ENCODE results near the gene DCC. TPM values are rescaled to one million over a fixed set of nuclear protein-coding genes. Genes with fewer than 3 reads are reported as not detected.

The DCC gene
- total and polyA plus RNA-seq, 2 of the 8 experiments (the other 6 are each of a cell fraction or from before 2014, with no cell fraction given) = 0.14 to 1.4 TPM

- Histone ChIP-seq H4K8ac (ENCODE audit: extremely low read depth, insufficient read depth, low read length) (no peak overlapping the region), H3K14ac (ENCODE audit: insufficient read length) (no peak overlapping the region), H2BK15ac (ENCODE audit: low read length) (no peak overlapping the region), H3K9ac (replicated peaks in 1 of 4; ENCODE audit: extremely low read depth in 1 of 4, low read depth in 3 of 4, low read length in 3 of 4) (no peak overlapping the region), H3K79me1 (ENCODE audit: low read depth, low read length) (no peaks in the 10 kb centered on the region), H3K9me3 (ENCODE audit: insufficient read depth in 2 of 2, low read depth in 1 of 2, low read length in 1 of 2) (no peaks in the 10 kb centered on the region), H3K79me2 (ENCODE audit: control insufficient read depth in 1 of 2, insufficient read depth in 2 of 2, low read length in 2 of 2) (no peaks in the 10 kb centered on the region), H3K23ac (ENCODE audit: insufficient read length) (no peak overlapping the region), H4K91ac (replicated peaks; ENCODE audit: insufficient read length, low read length) (no peak overlapping the region), H3K36me3 (ENCODE audit: control insufficient read depth in 2 of 4, insufficient read depth in 4 of 4, low read length in 3 of 4) (no peaks in the 10 kb centered on the region), H3K23me2 (ENCODE audit: low read depth, low read length) (no peaks in the 10 kb centered on the region), H4K5ac (ENCODE audit: insufficient read length, low read depth, low read length) (no peak overlapping the region), H2BK20ac (ENCODE audit: low read length) (no peak overlapping the region), H3K56ac (replicated peaks; ENCODE audit: insufficient read length, low read depth, low read length) (no peak overlapping the region), H3K4me3 (ENCODE audit: extremely low read depth in 1 of 4, insufficient read depth in 2 of 4, low read depth in 3 of 4, low read length in 4 of 4) (no peak overlapping the region), H3K4me1 (replicated peaks in 1 of 4; ENCODE audit: control insufficient read depth in 3 of 4, insufficient read depth in 4 of 4, low read length in 3 of 4) (no peaks in the 10 kb centered on the region), H2BK12ac (ENCODE audit: low read depth, low read length) (no peak overlapping the region), H2AFZ (ENCODE audit: low read length) (no peak overlapping the region), H3K4me2 (ENCODE audit: insufficient read depth in 1 of 2, low read depth in 2 of 2, low read length in 2 of 2) (no peak overlapping the region), H2AK5ac (ENCODE audit: low read depth, low read length) (no peak overlapping the region), H2BK120ac (replicated peaks; ENCODE audit: low read depth, low read length) (no peak overlapping the region), H3K27me3 (replicated peaks in 1 of 4; ENCODE audit: control insufficient read depth in 3 of 4, extremely low read depth in 1 of 4, insufficient read depth in 3 of 4, low read length in 3 of 4) (no peaks in the 10 kb centered on the region), H3K4ac (replicated peaks; ENCODE audit: insufficient read length, low read depth, low read length) (no peak overlapping the region), H3K18ac (ENCODE audit: extremely low read depth, low read length) (no peak overlapping the region), H3K27ac (ENCODE audit: low read depth, low read length) (no peak overlapping the region), H2BK5ac (ENCODE audit: low read depth, low read length) (no peak overlapping the region), H4K20me1 (replicated peaks in 1 of 2; ENCODE audit: control insufficient read depth in 1 of 2, insufficient read depth in 2 of 2, low read length in 2 of 2) (no peaks in the 10 kb centered on the region)
- WGBS, 2 experiments (ENCODE audit: extremely low coverage in 1 of 2, insufficient coverage in 1 of 2, insufficient read length in 1 of 2, insufficient replicate concordance in 2 of 2, low coverage in 1 of 2, low lambda C conversion rate in 2 of 2, missing lambda C conversion rate in 1 of 2) = 63% methylated on average over 3 of the region's 3 CpGs; no CpG with 5 or more reads in 1 of the 2 experiments
- DNase-seq (ENCODE audit: low read depth in 1 of 2, low spot score in 2 of 2) (no peak), FAIRE-seq (no peak)
- TF ChIP-seq ASH2L (IDR thresholded peaks at IDR 0.05; ENCODE audit: low read length) (no peak), POU5F1 (IDR thresholded peaks at IDR 0.05; ENCODE audit: low read depth, low read length) (no peak)
- CTCF ChIA-PET (ENCODE audit: partially characterized antibody) = no interaction called here
- POLR2A ChIA-PET (ENCODE audit: partially characterized antibody) = no interaction called here
Measured at GRCh38 chr18:52402814-52403213, 62.8 kb downstream of the DCC start.

Data from H1 (cell line).